HEK293 (cell line): Measurements from ENCODE around the gene WWOX.

Experiments
- CTCF ChIA-PET: fragments of 350-600 bp; formaldehyde crosslinking; extraction: SDS; loops from one replicate; lab custom pipeline; 2021; ENCODE audit warnings: antibody characterized with exemption; lab: Yijun Ruan, JAX
- POLR2A ChIA-PET: fragments of 300-600 bp; formaldehyde crosslinking; extraction: SDS; loops from one replicate; lab custom pipeline; 2020; ENCODE audit warnings: antibody characterized with exemption, inconsistent platforms; lab: Yijun Ruan, JAX
- H3K27ac ChIP-seq: fragments of 200-500 bp; sonication (Bioruptor generic); 2 replicates; pipeline ENCODE4 v1.5.1; 2014; ENCODE audit warnings: low read depth, low read length, control low read depth, inconsistent platforms; ENCODE audit errors: extremely low read depth
- H3K36me3 ChIP-seq, 2 experiments: fragments of 200-500 bp in 1 of 2; sonication (Bioruptor generic) in 1 of 2; 1 replicate in 1 of 2; 2 replicates in 1 of 2; pipeline ENCODE4 v1.5.1; 2014 to 2017; ENCODE audit warnings: inconsistent platforms in 2 of 2, low read length in 2 of 2; ENCODE audit not compliant: control insufficient read depth in 2 of 2, insufficient read depth in 1 of 2
- H3K4me1 ChIP-seq: fragments of 200-500 bp; sonication (Bioruptor generic); 2 replicates; pipeline ENCODE4 v1.5.1; 2014; ENCODE audit warnings: mild to moderate bottlenecking, low read length, inconsistent platforms; ENCODE audit not compliant: control insufficient read depth, insufficient read depth
- H3K4me3 ChIP-seq: 2 replicates; pipeline ENCODE4 v1.5.1; 2011; ENCODE audit warnings: low read depth, mild to moderate bottlenecking, control low read depth, low read length, moderate library complexity
- H3K9me3 ChIP-seq: fragments of 200-500 bp; sonication (Bioruptor generic); 2 replicates; pipeline ENCODE4 v1.5.1; 2014; ENCODE audit warnings: low read depth, low read length, inconsistent platforms; ENCODE audit not compliant: control insufficient read depth, insufficient read depth
- SP2 ChIP-seq: fragments of 450-650 bp; formaldehyde crosslinking; IDR thresholded peaks from 2 replicates; pipeline ENCODE4 v1.5.1; 2016; ENCODE audit warnings: missing biosample characterization, missing genetic modification characterization
- TRIM28 ChIP-seq: IDR thresholded peaks from 2 replicates; pipeline ENCODE4 v1.6.1; 2011; ENCODE audit warnings: low read length, control low read depth, borderline replicate concordance
- ZNF214 ChIP-seq: fragments of 450-650 bp; formaldehyde crosslinking; IDR thresholded peaks from 2 replicates; pipeline ENCODE4 v1.5.1; 2017; ENCODE audit warnings: missing biosample characterization, mild to moderate bottlenecking, missing genetic modification characterization, borderline replicate concordance
- ZNF221 ChIP-seq: fragments of 450-650 bp; formaldehyde crosslinking; IDR thresholded peaks from 2 replicates; pipeline ENCODE4 v1.5.1; 2017; ENCODE audit warnings: missing biosample characterization, missing genetic modification characterization, borderline replicate concordance
- ZNF266 ChIP-seq: fragments of 450-650 bp; formaldehyde crosslinking; IDR thresholded peaks from 2 replicates; pipeline ENCODE4 v1.5.1; 2016; ENCODE audit warnings: missing biosample characterization, missing genetic modification characterization, low read depth
- ZNF324 ChIP-seq: fragments of 450-650 bp; formaldehyde crosslinking; IDR thresholded peaks from 2 replicates; pipeline ENCODE4 v1.5.1; 2016; ENCODE audit warnings: missing biosample characterization, missing genetic modification characterization
- ZNF555 ChIP-seq: fragments of 450-650 bp; formaldehyde crosslinking; conservative IDR thresholded peaks from 2 replicates; pipeline ENCODE4 v1.5.1; 2017; ENCODE audit warnings: missing biosample characterization, mild to moderate bottlenecking, missing genetic modification characterization, inconsistent platforms
- ZNF596 ChIP-seq: fragments of 450-650 bp; IDR thresholded peaks from 2 replicates; pipeline ENCODE4 v1.5.0; 2018; ENCODE audit warnings: missing biosample characterization, mild to moderate bottlenecking, missing genetic modification characterization, moderate library complexity
- ZNF660 ChIP-seq: fragments of 450-650 bp; IDR thresholded peaks from 2 replicates; pipeline ENCODE4 v1.5.1; 2018; ENCODE audit warnings: missing biosample characterization, mild to moderate bottlenecking, missing genetic modification characterization
- ZNF791 ChIP-seq: fragments of 450-650 bp; formaldehyde crosslinking; IDR thresholded peaks from 2 replicates; pipeline ENCODE4 v1.5.1; 2016; ENCODE audit warnings: missing biosample characterization, missing genetic modification characterization
- TF ChIP-seq, protein P1 (sequence below): fragments of 450-650 bp; formaldehyde crosslinking; conservative IDR thresholded peaks from 2 replicates; pipeline ENCODE4 v1.5.1; 2016; ENCODE audit warnings: low read depth, missing biosample characterization, missing genetic modification characterization
- TF ChIP-seq, protein P2 (sequence below): fragments of 450-650 bp; formaldehyde crosslinking; IDR thresholded peaks from 2 replicates; pipeline ENCODE4 v1.5.1; 2017; ENCODE audit warnings: missing biosample characterization, missing genetic modification characterization
- TF ChIP-seq, protein P3 (sequence below): fragments of 450-650 bp; formaldehyde crosslinking; IDR thresholded peaks from 2 replicates; pipeline ENCODE4 v1.5.1; 2016; ENCODE audit warnings: missing biosample characterization, missing genetic modification characterization
- TF ChIP-seq, protein P4 (sequence below): fragments of 450-650 bp; formaldehyde crosslinking; IDR thresholded peaks from 2 replicates; pipeline ENCODE4 v1.5.1; 2016; ENCODE audit warnings: missing biosample characterization, missing genetic modification characterization

WWOX gene

DNA sequence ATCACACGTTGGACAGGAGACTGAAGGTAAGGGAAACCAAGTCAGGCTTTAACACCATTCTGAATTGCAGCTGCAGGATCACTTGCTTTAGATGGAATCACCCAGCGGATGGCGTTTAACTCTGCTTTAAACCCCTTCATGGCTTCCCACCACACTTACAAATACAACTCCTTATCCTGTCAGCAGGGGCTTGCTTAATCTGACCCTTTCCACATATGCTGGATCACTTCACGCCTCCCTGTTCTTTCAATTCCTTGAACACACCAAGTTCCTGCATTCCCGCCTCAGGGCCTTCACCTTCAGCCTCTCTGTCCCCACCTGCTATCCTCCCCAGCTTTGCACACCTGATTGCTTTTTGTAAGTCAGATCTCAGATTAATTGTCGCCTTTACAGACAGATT, 1058.9 kb downstream of the WWOX start (continued):
- TF ChIP-seq, protein P1, sequence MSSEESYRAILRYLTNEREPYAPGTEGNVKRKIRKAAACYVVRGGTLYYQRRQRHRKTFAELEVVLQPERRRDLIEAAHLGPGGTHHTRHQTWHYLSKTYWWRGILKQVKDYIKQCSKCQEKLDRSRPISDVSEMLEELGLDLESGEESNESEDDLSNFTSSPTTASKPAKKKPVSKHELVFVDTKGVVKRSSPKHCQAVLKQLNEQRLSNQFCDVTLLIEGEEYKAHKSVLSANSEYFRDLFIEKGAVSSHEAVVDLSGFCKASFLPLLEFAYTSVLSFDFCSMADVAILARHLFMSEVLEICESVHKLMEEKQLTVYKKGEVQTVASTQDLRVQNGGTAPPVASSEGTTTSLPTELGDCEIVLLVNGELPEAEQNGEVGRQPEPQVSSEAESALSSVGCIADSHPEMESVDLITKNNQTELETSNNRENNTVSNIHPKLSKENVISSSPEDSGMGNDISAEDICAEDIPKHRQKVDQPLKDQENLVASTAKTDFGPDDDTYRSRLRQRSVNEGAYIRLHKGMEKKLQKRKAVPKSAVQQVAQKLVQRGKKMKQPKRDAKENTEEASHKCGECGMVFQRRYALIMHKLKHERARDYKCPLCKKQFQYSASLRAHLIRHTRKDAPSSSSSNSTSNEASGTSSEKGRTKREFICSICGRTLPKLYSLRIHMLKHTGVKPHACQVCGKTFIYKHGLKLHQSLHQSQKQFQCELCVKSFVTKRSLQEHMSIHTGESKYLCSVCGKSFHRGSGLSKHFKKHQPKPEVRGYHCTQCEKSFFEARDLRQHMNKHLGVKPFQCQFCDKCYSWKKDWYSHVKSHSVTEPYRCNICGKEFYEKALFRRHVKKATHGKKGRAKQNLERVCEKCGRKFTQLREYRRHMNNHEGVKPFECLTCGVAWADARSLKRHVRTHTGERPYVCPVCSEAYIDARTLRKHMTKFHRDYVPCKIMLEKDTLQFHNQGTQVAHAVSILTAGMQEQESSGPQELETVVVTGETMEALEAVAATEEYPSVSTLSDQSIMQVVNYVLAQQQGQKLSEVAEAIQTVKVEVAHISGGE: no peak
- TF ChIP-seq ZNF221 (tag by site-specific recombination) (no peak), ZNF266 (tag by site-specific recombination) (no peak), ZNF324 (no peak), TRIM28 (no peak), ZNF660 (tag by site-specific recombination) (no peak)
- TF ChIP-seq, protein P2, sequence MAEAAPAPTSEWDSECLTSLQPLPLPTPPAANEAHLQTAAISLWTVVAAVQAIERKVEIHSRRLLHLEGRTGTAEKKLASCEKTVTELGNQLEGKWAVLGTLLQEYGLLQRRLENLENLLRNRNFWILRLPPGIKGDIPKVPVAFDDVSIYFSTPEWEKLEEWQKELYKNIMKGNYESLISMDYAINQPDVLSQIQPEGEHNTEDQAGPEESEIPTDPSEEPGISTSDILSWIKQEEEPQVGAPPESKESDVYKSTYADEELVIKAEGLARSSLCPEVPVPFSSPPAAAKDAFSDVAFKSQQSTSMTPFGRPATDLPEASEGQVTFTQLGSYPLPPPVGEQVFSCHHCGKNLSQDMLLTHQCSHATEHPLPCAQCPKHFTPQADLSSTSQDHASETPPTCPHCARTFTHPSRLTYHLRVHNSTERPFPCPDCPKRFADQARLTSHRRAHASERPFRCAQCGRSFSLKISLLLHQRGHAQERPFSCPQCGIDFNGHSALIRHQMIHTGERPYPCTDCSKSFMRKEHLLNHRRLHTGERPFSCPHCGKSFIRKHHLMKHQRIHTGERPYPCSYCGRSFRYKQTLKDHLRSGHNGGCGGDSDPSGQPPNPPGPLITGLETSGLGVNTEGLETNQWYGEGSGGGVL (tag by site-specific recombination): no peak
- TF ChIP-seq, protein P3, sequence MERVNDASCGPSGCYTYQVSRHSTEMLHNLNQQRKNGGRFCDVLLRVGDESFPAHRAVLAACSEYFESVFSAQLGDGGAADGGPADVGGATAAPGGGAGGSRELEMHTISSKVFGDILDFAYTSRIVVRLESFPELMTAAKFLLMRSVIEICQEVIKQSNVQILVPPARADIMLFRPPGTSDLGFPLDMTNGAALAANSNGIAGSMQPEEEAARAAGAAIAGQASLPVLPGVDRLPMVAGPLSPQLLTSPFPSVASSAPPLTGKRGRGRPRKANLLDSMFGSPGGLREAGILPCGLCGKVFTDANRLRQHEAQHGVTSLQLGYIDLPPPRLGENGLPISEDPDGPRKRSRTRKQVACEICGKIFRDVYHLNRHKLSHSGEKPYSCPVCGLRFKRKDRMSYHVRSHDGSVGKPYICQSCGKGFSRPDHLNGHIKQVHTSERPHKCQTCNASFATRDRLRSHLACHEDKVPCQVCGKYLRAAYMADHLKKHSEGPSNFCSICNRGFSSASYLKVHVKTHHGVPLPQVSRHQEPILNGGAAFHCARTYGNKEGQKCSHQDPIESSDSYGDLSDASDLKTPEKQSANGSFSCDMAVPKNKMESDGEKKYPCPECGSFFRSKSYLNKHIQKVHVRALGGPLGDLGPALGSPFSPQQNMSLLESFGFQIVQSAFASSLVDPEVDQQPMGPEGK (tag by site-specific recombination): no peak

DNA sequence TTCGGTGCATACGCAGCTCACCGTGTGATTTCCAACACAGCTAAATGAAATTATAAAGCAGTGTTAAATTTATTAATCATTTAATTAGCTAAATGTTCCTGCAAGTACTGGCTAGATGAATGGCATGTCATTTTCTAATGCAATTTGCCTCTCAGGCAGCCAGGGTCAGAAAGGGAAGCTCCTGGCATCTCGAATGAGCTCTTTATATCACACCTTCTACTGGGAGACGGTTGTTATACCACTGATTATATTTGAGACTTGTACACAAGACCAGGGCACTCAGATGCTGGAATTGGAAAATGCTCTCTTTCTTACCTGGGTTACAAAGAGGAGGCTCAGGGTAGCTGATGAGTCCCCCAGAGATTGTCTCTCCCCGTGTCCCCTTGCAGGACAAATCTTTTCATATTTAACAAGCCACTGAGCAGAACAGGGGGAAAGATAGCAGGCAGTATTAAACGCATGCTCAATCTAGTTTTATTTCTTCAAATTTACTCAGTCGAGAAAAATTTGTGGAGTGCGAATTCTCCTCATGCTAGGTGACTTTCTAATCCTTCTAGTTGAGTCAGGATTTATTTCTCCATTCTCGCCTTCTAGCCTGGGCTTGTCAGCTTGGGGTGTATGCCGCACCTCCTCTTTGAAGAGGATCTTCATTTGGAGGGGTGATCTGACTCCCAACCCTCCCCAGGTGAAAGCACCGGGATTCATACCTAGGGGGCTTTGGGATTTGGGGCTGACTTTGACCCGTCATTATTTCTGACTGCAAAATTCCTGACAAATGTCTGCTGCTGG, 1060.0 kb downstream of the WWOX start:
- TF ChIP-seq ZNF791 (tag by site-specific recombination) (no peak), SP2 (tag by site-specific recombination) (no peak), ZNF596 (tag by site-specific recombination) (no peak), ZNF555 (tag by site-specific recombination) (no peak), ZNF214 (tag by site-specific recombination) (no peak), ZNF221 (tag by site-specific recombination) (no peak)
- TF ChIP-seq, protein P4, sequence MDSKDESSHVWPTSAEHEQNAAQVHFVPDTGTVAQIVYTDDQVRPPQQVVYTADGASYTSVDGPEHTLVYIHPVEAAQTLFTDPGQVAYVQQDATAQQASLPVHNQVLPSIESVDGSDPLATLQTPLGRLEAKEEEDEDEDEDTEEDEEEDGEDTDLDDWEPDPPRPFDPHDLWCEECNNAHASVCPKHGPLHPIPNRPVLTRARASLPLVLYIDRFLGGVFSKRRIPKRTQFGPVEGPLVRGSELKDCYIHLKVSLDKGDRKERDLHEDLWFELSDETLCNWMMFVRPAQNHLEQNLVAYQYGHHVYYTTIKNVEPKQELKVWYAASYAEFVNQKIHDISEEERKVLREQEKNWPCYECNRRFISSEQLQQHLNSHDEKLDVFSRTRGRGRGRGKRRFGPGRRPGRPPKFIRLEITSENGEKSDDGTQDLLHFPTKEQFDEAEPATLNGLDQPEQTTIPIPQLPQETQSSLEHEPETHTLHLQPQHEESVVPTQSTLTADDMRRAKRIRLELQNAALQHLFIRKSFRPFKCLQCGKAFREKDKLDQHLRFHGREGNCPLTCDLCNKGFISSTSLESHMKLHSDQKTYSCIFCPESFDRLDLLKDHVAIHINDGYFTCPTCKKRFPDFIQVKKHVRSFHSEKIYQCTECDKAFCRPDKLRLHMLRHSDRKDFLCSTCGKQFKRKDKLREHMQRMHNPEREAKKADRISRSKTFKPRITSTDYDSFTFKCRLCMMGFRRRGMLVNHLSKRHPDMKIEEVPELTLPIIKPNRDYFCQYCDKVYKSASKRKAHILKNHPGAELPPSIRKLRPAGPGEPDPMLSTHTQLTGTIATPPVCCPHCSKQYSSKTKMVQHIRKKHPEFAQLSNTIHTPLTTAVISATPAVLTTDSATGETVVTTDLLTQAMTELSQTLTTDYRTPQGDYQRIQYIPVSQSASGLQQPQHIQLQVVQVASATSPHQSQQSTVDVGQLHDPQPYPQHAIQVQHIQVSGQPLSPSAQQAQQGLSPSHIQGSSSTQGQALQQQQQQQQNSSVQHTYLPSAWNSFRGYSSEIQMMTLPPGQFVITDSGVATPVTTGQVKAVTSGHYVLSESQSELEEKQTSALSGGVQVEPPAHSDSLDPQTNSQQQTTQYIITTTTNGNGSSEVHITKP: no peak
- H3K4me1 ChIP-seq: no peaks in the 10 kb centered on the region; the same call in 1 of the 2 replicates
- no peak overlapping the region for H3K27ac ChIP-seq
- ChIA-PET CTCF (no interaction called here), POLR2A (no interaction called here)
- H3K36me3 ChIP-seq: no peaks in the 10 kb centered on the region
- H3K9me3 ChIP-seq: no peaks in the 10 kb centered on the region
- no peak overlapping the region for H3K4me3 ChIP-seq
